Choroid plexus epithelial cell (primary cell): Measurements from ENCODE around the gene KCND3.

Source experiments
- DNase-seq: peaks from one replicate; pipeline ENCODE4 v3.0.0-alpha.2; 2010; ENCODE audit warnings: low read depth
- H3K4me3 ChIP-seq: 2 replicates; pipeline ENCODE4 v1.5.1; 2011; ENCODE audit warnings: low read depth, mild to moderate bottlenecking, control low read depth, low read length, moderate library complexity
- TF ChIP-seq, protein P1 (sequence below): conservative IDR thresholded peaks from 2 replicates; pipeline ENCODE4 v1.5.1; 2011; ENCODE audit warnings: low read depth, mild to moderate bottlenecking, control low read depth, inconsistent platforms, low read length, moderate library complexity

Gene KCND3

DNA sequence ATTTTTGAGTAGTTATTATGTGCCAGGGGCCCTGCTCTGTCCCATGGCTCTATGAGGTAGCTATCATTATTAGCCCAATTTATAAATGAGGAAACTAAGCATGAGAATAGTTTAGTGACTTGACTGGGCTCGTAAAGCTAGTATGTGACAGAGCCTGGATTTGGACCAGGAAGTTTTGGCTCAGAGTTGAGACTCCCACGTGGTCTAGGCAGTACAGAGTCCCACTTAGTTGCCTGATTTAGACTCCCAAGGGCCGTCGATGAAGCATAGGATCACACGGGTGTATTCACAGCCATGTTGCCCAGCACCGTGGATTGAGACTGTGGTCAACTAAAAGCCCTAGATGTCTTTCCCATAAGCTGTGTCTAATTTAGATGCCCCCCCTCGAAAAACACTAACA is 152.1 kb downstream of the KCND3 start:
- DNase-seq, result no peak
- TF ChIP-seq, protein P1, sequence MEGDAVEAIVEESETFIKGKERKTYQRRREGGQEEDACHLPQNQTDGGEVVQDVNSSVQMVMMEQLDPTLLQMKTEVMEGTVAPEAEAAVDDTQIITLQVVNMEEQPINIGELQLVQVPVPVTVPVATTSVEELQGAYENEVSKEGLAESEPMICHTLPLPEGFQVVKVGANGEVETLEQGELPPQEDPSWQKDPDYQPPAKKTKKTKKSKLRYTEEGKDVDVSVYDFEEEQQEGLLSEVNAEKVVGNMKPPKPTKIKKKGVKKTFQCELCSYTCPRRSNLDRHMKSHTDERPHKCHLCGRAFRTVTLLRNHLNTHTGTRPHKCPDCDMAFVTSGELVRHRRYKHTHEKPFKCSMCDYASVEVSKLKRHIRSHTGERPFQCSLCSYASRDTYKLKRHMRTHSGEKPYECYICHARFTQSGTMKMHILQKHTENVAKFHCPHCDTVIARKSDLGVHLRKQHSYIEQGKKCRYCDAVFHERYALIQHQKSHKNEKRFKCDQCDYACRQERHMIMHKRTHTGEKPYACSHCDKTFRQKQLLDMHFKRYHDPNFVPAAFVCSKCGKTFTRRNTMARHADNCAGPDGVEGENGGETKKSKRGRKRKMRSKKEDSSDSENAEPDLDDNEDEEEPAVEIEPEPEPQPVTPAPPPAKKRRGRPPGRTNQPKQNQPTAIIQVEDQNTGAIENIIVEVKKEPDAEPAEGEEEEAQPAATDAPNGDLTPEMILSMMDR, result no peak
- H3K4me3 ChIP-seq, result no peak overlapping the region

- H3K4me3 ChIP-seq, result no peak overlapping the region
- TF ChIP-seq, protein P1, result no peak
- no peak for DNase-seq
Observed at GRCh38 chr1:111836111-111836510, 153.4 kb downstream of the KCND3 start.

DNA sequence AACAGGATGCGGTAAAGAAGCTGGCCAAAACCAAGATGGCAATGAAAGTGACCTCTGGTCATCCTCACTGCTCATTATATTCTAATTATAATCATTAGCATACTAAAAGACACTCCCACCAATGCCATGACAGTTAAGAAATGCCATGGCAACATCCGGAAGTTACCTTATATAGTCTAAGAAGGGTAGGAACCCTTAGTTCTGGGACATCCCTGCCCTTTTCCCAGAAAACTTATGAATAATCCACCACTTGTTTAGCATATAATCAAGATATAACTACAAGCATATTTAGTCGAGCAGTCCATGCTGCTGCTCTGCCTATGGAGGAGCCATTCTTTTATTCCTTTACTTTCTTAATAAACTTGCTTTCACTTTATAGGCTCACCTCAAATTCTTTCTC is 154.0 kb downstream of the KCND3 start:
- TF ChIP-seq, protein P1, result no peak
- no peak for DNase-seq
- no peak overlapping the region for H3K4me3 ChIP-seq

- H3K4me3 ChIP-seq, result no peak overlapping the region
- DNase-seq, result no peak
- TF ChIP-seq, protein P1, result no peak
Observed at GRCh38 chr1:111834956-111835355, 154.5 kb downstream of the KCND3 start.

GRCh38 chr1:111833334-111833733 is 156.1 kb downstream of the KCND3 start:
- TF ChIP-seq, protein P1, result peak; percentile 5
- DNase-seq, result peak; percentile 16
- H3K4me3 ChIP-seq, result no peak overlapping the region

GRCh38 chr1:111832521-111833155 is 156.8 kb downstream of the KCND3 start:
- no peak for DNase-seq
- TF ChIP-seq, protein P1, result no peak

GRCh38 chr1:111831153-111831552 is 158.3 kb downstream of the KCND3 start:
- TF ChIP-seq, protein P1, result no peak
- H3K4me3 ChIP-seq, result no peak overlapping the region
- DNase-seq, result no peak

More at GRCh38 chr1:111832521-111833155, 156.8 kb downstream of the KCND3 start:
- no peak overlapping the region for H3K4me3 ChIP-seq
